Mononuclear cell (primary cell): ENCODE data around the gene ORMDL3. TPM values are rescaled to one million over a fixed set of nuclear protein-coding genes. Genes with fewer than 3 reads are reported as not detected.
"Not testable (repeated sequence)": the region's sequence is repeated elsewhere in the genome, so short reads cannot be mapped to it uniquely, and the experiment has no call there.

Experiments used
- H3K27me3 ChIP-seq: 2 replicates; pipeline ENCODE4 v1.6.0; 2011; ENCODE audit warnings: low read length, control low read depth; ENCODE audit not compliant: insufficient read depth
- H3K4me1 ChIP-seq: 2 replicates; pipeline ENCODE4 v1.5.1; 2011; ENCODE audit warnings: mild to moderate bottlenecking, low read length, control low read depth; ENCODE audit not compliant: insufficient read depth
- H3K4me3 ChIP-seq: 2 replicates; pipeline ENCODE4 v1.5.1; 2011; ENCODE audit warnings: mild to moderate bottlenecking, low read length, moderate library complexity
- H3K9me3 ChIP-seq: 2 replicates; pipeline ENCODE4 v1.5.1; 2011; ENCODE audit warnings: low read depth, mild to moderate bottlenecking, control low read depth, low read length
- total RNA-seq: library from RNA; depleted of rRNA; stranded (reverse); fragments of >200 nt; gene quantifications from one replicate; pipeline ENCODE4 v1.2.3, GENCODE V29; 2012

The ORMDL3 gene
- total RNA-seq, 1 donor: 57.3 TPM

DNA sequence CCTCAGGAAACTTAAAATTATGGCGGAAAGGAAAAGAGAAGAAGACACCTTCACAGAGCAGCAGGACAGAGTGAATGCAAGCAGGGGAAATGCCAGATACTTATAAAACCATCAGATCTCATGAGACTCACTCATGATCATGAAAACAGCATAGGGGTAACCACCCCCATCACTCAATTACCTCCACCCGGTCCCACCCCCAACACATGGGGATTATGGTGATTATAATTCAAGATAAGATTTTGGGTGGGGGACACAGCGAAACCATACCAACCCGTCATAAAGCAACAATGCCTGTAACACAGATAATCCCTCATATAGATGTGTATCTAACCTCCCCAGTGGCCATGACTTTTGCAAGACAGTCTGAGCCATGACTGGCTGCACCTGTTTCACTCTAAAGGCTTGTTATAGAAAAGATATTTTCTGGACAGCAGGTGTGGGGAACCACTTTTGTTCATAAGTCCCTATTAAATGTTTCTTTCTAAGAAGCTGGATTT is 28.4 kb upstream of the ORMDL3 start:
- H3K4me3 ChIP-seq: no peak overlapping the region
- H3K4me1 ChIP-seq: peaks cover 20% of the 10 kb centered on the region
- no peaks in the 10 kb centered on the region for H3K27me3 ChIP-seq
- no peaks in the 10 kb centered on the region for H3K9me3 ChIP-seq

DNA sequence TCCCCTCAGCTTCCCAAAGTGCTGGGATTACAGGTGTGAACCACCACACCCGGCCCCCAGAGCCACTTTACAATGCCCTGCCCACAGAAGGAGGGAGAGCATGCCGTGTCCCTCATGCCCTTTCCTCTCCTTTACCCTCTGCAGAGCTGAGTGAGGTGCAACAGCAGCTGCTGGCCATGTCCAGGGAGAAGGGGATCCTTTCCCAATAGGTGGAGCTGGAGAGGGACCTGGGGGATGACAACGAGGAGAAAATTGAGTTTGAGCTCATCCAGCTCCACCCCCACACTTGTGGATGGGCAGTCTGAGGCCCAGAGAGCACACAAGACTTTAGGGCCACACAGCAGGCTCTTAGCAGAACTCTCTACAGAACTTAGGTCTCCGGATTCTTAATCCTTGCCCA is 27.5 kb upstream of the ORMDL3 start:
- no peaks in the 10 kb centered on the region for H3K9me3 ChIP-seq
- peaks cover 20% of the 10 kb centered on the region for H3K4me1 ChIP-seq
- H3K27me3 ChIP-seq: no peaks in the 10 kb centered on the region
- H3K4me3 ChIP-seq: no peak overlapping the region

DNA sequence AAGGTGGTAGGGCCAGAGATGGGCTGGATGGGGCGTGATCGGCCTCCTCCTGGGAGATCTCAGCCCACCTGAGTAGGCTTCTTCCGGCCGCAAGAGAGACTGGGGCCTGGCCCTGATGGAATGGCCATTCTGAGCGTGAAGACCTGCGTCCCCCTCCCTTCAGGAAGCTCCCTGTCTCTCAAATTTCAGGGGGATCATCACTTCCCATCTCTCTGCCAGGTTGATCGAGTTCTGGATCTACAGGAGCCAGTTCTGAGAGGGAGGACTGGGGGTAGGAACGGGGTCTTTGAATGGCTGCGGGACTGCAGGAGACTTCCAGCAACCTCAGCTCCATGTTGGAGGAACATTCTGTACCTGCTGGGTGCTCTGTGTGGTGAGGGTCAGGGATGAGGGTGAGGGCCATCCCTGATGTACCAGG is 26.1 kb upstream of the ORMDL3 start:
- H3K4me1 ChIP-seq: peaks cover 15% of the 10 kb centered on the region
- no peaks in the 10 kb centered on the region for H3K27me3 ChIP-seq
- H3K9me3 ChIP-seq: no peaks in the 10 kb centered on the region
- H3K4me3 ChIP-seq: peak overlapping the region; percentile 31

DNA sequence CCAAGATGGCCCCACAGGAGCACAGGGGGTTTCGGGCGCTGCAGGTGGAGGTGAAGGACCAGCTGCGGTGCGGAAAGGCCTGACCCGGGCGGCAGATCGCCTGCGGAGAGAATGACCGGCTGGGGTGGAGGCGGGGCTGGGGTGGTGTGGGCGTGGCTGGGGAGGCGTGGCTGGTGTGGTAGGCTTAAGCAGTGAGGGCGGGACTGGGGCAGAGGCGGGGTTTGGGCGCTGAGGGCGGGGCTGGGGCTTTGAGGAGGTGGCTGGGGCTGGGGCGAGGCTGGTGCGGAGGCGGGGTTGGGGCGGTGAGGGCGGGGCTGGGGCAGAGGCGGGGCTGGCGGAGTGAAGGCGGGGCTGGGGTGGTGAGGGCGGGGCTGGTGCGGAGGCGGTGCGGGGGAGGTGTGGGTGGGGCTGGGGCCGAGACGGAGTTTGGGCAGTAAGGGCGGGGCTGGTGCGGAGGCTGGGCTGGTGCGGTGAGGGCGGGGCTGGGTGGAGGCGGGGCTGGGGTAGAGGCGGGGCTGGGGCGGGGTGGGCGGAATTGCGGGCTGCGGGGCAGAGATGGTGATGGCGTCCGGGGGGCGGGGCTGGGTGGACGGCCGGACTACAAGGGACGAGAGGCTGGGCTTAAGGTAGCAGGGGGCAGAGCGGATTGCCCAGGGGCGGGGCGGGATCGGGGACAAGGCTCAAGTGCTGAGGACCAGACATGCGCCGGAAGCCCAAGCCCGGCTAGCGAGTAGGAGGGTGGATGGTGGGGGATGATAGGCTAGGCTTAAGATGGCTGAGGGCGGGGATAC is 25.5 kb upstream of the ORMDL3 start:
- H3K4me1 ChIP-seq: peaks cover 15% of the 10 kb centered on the region
- peak overlapping the region; percentile 32 for H3K4me3 ChIP-seq
- no peaks in the 10 kb centered on the region for H3K27me3 ChIP-seq
- no peaks in the 10 kb centered on the region for H3K9me3 ChIP-seq

DNA sequence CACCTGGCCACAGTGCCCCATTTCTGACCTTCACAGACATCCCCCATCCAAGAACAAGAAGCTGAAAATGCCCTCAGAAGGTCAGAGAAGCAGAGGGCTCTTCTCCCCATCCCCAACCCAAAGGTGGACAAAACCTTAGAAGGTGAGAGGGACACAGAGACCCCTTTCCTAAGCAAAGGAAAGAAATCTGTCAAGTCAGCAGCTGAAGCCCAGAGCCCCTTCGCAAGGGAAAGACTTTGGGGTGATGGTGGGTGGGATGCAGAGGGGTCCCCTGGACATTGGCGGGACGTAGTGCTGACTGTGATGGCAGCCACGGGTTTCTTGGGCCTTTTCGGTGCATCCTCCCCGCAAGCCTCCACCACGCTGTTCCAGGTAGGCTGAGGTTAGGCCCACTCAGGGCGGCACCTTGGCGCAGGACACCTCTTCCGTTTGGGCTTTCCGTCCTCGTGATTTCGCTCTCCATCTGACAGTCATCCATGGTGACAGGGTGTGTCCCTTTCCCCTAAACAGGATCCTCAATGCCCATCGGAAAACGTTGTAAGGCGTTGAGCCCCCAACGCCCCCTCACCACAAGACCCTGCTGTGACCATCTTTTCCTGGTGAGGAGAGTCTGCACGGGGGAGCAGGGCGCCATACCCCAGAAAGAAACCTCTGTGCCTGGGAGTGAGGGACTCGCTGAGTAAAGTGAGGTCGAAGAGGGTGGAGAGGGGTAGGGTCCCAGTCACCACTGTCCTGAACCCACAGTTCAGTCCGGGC is 24.7 kb upstream of the ORMDL3 start:
- Histone ChIP-seq H3K27me3 (no peaks in the 10 kb centered on the region), H3K4me3 (peak overlapping the region; percentile 32), H3K4me1 (peaks cover 15% of the 10 kb centered on the region), H3K9me3 (no peaks in the 10 kb centered on the region)

DNA sequence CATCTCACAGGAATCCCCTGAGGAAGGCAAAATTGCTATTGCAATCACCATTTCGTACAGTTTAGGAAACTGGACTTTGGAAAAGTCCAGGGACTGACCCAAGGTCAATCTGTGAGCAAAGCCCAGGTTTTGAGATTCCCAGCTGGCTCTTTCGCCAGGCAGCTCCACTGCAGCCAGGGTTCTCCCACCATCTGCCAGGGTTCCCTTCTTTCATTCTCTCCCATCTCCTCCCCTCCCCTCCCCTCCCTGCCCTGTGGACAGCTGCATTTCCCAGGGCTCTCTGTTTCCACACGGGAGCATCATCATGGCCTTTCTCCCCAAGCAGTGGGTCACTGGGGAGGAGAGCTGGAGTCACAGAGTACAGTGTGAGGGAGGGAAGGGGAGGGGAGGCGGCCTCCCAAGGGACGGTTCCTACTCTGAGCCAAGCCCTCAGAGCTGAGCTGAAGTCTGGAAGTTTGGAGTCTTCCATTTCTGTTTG is 23.5 kb upstream of the ORMDL3 start:
- H3K27me3 ChIP-seq: no peaks in the 10 kb centered on the region
- no peaks in the 10 kb centered on the region for H3K9me3 ChIP-seq
- H3K4me1 ChIP-seq: peaks cover 15% of the 10 kb centered on the region
- H3K4me3 ChIP-seq: no peak overlapping the region

DNA sequence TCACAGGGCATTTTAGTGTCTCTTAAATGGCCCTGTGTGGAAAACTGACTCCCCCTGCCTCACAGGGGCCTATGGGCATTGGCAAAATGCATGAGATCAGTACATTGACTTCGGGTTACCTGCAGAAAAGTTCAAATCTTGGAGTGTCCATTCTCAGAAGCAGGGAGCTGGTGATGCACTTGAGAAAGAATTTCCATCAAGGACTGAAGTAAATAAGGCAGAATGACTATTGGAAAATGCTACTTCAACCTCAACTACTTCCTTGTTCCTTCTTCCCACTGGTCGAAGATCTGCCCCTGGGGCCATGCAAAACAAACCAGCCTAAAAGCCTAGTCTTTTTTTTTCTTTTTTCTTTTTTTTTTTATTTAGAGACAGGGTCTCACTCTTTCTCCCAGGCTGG is 21.6 kb upstream of the ORMDL3 start:
- Histone ChIP-seq H3K4me3 (no peak overlapping the region), H3K9me3 (no peaks in the 10 kb centered on the region), H3K27me3 (no peaks in the 10 kb centered on the region), H3K4me1 (peaks cover 15% of the 10 kb centered on the region)

DNA sequence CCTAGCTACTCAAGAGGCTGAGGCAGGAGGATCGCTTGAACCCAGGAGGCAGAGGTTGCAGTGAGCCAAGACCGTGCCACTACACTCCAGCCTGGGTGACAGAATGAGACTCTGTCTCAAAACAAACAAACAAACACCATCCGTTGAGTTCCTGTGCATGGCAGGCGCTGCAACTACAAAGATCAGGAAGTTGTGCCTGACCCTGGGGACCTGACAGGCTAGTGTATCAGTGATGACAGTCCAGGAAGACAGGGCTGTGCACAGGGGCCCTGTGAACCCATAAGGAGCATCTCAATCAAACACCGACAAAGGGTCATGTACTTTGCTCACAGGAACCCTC is 21.1 kb upstream of the ORMDL3 start:
- peaks cover 11% of the 10 kb centered on the region for H3K4me1 ChIP-seq
- not testable (repeated sequence) for H3K4me3 ChIP-seq, H3K9me3 ChIP-seq, H3K27me3 ChIP-seq

DNA sequence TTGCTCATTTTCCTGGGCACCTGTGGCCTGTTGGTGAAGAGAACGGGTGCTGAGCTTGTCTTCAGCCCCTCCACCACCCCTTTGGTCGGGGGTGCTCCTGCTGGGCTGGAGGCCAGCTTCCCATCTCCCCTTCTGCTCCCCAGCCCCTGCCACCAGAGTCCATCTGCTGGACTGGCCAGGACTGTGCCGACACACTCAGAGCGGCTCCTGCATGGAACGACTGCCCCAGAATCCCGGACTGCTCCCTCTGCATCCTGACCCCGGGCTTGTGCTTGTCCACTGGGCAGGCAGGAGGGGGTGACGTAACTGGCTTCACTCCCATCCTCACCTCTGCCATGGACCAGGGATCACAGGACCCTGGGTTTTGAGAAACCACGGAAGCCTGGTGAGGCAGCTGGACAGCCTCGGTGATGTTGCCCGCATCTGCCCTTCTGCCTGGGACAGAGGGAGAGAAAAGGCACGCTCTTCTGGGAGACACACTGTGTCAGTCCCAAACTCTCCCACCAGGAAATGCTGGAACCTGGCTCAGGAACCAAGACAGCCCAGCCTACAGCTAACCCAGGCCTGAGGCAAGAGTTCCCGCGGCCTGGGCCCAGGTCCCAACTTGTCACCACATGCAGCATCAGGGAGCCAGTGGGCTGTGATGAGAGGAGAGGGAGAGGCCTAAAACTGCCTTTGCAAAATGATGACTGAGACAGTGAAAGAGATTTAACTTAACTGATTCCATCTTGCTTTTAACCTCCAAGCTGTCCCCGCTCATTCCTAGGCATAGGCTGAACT is 19.3 kb upstream of the ORMDL3 start:
- Histone ChIP-seq H3K4me3 (no peak overlapping the region), H3K4me1 (peaks cover under 1% of the 10 kb centered on the region), H3K9me3 (no peaks in the 10 kb centered on the region), H3K27me3 (no peaks in the 10 kb centered on the region)

DNA sequence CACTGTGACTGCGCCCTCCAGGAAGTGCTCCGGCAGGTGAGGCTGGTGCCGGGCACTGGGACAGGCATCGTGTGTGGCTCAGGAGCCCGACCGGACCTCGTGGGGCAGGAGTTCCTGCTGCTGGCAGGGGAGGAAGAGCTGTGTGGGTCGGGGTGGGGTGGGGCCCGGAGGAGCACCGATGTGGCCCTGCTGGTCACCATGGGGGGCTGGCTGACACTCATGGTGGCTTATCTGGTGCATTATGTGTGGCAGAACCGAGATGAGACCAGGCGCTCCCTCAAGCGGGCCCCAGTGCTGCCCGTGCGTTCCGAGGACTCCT is 17.0 kb upstream of the ORMDL3 start:
- no peaks in the 10 kb centered on the region for H3K27me3 ChIP-seq
- H3K4me3 ChIP-seq: no peak overlapping the region
- no peaks in the 10 kb centered on the region for H3K9me3 ChIP-seq

DNA sequence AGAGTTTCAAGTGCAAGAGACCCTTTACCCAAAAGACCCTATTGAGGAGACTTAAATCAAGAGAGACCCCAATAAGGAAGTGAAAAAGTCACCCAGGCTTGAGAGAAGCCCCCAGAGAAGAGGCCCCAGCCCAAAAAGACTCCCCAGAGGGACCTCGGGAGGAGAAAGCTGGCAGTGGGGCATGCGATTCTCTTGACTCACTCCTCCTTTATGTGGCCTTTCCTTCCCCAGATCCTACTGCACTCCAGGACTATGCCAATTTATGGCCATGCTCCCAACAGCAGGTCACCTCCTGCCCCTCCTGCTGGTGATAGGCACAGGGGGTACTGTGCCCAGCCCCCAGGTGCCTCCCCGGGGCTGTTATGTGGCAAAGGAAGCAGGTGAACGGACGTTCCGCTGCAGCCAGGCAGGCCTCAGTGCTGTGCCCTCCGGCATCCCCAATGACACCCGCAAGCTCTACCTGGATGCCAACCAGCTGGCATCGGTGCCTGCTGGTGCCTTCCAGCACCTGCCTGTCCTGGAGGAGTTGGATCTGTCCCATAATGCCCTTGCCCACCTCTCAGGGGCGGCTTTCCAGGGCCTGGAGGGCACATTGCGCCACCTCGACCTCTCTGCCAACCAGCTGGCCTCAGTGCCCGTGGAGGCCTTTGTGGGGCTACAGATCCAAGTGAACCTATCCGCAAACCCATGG is 16.4 kb upstream of the ORMDL3 start:
- no peaks in the 10 kb centered on the region for H3K9me3 ChIP-seq
- H3K4me3 ChIP-seq: no peak overlapping the region
- peaks cover 11% of the 10 kb centered on the region for H3K4me1 ChIP-seq
- no peaks in the 10 kb centered on the region for H3K27me3 ChIP-seq

More for the DNA sequence above, 17.0 kb upstream of the ORMDL3 start:
- peaks cover 9% of the 10 kb centered on the region for H3K4me1 ChIP-seq

DNA sequence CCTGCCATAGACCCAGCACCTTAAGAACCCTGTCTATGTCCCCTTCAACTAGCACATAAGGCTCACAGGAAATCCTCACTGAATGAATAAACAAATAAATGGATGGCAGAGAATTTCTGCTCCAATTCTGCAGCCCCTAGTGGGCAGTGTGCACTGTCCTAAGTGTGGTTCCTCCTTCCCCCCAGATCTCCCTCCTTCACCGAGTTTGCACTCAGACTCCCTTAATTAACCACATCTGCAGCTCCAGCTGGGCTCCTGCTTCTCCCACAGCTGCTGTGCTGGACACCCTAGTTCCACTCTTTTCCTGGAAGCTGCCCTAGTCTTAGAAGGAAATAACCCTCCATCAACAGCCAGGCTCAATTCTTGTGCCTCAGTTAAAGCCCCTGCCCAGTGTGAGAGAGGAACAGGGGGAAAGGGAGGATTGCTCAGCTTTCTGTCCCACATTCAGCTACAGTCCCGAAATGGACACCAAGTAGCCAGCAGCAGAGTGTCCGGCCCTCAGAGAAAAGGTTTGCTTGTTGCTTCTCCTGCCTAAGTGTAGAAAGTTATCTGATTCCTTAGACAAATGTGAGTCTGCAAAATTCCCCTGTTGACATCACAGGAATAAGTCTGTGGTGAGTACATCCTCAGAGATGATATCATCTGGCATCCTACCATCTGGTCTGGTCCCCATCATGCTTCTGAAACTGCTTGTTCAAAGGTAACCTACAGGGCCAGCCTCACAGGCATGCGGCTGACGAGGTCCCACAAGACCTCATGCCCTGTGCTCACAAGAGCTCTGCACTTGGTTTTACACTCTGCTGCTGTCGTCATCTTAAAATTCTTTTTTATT is 12.4 kb upstream of the ORMDL3 start:
- no peaks in the 10 kb centered on the region for H3K27me3 ChIP-seq
- peaks cover 11% of the 10 kb centered on the region for H3K4me1 ChIP-seq
- no peaks in the 10 kb centered on the region for H3K9me3 ChIP-seq
- H3K4me3 ChIP-seq: no peak overlapping the region

DNA sequence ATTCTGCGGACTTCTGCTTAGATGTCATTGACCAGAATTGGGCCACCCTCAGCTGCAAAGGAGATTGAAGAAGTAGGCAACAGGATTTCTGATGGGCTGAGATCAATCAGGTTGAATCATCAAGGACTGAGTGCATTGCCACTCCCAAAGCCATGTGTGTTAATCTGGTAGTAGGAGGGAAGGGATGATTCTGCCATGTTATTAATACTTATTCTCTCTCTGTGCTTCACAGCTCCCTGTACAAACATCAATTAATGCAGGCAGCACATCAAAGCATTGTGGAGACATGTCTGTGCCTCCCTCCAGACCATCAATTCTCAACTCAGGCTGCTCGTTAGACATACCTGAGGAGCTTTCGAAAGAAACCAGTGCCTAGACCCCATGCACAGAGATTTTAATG is 11.7 kb upstream of the ORMDL3 start:
- Histone ChIP-seq H3K9me3 (no peaks in the 10 kb centered on the region), H3K4me3 (no peak overlapping the region), H3K27me3 (no peaks in the 10 kb centered on the region), H3K4me1 (peaks cover 11% of the 10 kb centered on the region)
